ENCODE measurements around the gene CPE. TPM values are rescaled to one million over a fixed set of nuclear protein-coding genes. Genes with fewer than 3 reads are reported as not detected.
A peak's percentile ranks its signal among the peaks of the same experiment; 100 is the strongest.

Gene CPE
- total and polyA plus RNA-seq, 2 donors (not counting 3 experiments of a cell fraction or from before 2014, with no cell fraction given), result 2.7 to 9.2 TPM

DNA sequence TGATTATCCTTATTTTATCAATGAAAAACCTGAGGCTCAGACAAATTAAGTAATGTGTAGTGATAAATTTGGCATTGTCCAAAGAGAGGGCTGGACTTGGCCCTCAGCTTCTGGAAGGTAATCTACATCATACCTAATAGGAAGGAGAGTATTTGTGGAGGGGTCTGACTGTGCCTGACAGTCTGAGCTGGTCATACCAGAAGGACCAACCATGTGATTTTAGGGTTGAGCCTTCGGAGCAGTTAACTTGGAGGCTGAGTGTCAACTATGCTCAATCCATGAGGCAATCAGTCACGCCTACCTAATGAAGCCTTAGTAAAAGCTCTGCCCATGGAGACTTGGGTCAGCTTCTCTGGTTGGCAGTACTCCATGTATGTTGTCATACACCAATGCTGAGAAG lies 136.4 kb downstream of the CPE start:
- peak overlapping the region; percentile 24 for H3K27ac ChIP-seq (ENCODE audit: insufficient read depth, low read depth, low read length)
- dilution Hi-C loops (cut with MboI; ENCODE audit: extremely low pct_ligation_motif_present, low sequenced_read_pairs), result no loop called here
- DNase-seq (ENCODE audit: low read depth, low spot score) (no peak), FAIRE-seq (no peak)
- H3K4me3 ChIP-seq (replicated peaks in 1 of 3; ENCODE audit: insufficient read depth in 1 of 3, low read depth in 1 of 3, low read length in 3 of 3), result no peak overlapping the region
- intact Hi-C loops (cut with micrococcal nuclease), result no loop called here
- H3K9me1 ChIP-seq (replicated peaks; ENCODE audit: control insufficient read depth, extremely low read depth, insufficient read depth, low read length), result no peaks in the 10 kb centered on the region
- H3K4me2 ChIP-seq (ENCODE audit: insufficient read depth, low read length), result peak overlapping the region; percentile 62
- no TSS peak for BruUV-seq (replicated peaks)
- TF ChIP-seq POLR2AphosphoS5 (IDR thresholded peaks at IDR 0.05; ENCODE audit: insufficient read depth, low read depth, low read length) (no peak), GATA2 (IDR thresholded peaks at IDR 0.05; ENCODE audit: insufficient read depth, insufficient read length, low read depth, low read length) (no peak), MAX (IDR thresholded peaks at IDR 0.05; ENCODE audit: insufficient read depth, insufficient read length) (no peak), EZH2 (IDR thresholded peaks at IDR 0.05; ENCODE audit: borderline replicate concordance, low read depth, low read length, severe bottlenecking) (no peak), FOS (IDR thresholded peaks at IDR 0.05; ENCODE audit: borderline replicate concordance, insufficient read depth, low read length) (no peak), POLR2A (IDR thresholded peaks at IDR 0.05; ENCODE audit: low read depth, low read length) (no peak), MYC (IDR thresholded peaks at IDR 0.05; ENCODE audit: low read depth, low read length) (no peak), JUN (IDR thresholded peaks at IDR 0.05; ENCODE audit: borderline replicate concordance, insufficient read depth, insufficient read length, low read depth) (no peak)
- TF ChIP-seq, protein P1, sequence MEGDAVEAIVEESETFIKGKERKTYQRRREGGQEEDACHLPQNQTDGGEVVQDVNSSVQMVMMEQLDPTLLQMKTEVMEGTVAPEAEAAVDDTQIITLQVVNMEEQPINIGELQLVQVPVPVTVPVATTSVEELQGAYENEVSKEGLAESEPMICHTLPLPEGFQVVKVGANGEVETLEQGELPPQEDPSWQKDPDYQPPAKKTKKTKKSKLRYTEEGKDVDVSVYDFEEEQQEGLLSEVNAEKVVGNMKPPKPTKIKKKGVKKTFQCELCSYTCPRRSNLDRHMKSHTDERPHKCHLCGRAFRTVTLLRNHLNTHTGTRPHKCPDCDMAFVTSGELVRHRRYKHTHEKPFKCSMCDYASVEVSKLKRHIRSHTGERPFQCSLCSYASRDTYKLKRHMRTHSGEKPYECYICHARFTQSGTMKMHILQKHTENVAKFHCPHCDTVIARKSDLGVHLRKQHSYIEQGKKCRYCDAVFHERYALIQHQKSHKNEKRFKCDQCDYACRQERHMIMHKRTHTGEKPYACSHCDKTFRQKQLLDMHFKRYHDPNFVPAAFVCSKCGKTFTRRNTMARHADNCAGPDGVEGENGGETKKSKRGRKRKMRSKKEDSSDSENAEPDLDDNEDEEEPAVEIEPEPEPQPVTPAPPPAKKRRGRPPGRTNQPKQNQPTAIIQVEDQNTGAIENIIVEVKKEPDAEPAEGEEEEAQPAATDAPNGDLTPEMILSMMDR (IDR thresholded peaks at IDR 0.05; ENCODE audit: extremely low read depth in 1 of 2, insufficient read depth in 1 of 2, low read depth in 1 of 2, low read length in 2 of 2), result no peak
- H3K9me3 ChIP-seq (replicated peaks; ENCODE audit: control insufficient read depth, insufficient read depth, low read length), result no peaks in the 10 kb centered on the region
- H3K9ac ChIP-seq (replicated peaks; ENCODE audit: extremely low read depth, insufficient read depth, low read length), result no peak overlapping the region
- CTCF ChIA-PET, result interaction anchor here (1.0 to 2.9 kb wide), 7 partner anchors 12 to 651 kb away, joined by 3 to 23 read pairs (median 5); no protein-coding TSS in a partner anchor
- POLR2A ChIA-PET, result no interaction called here
- no peaks in the 10 kb centered on the region for H3K36me3 ChIP-seq (ENCODE audit: control insufficient read depth in 2 of 2, extremely low read depth in 1 of 2, insufficient read depth in 2 of 2, low read length in 2 of 2)
- H3K27me3 ChIP-seq (ENCODE audit: control insufficient read depth in 2 of 2, insufficient read depth in 2 of 2, low read length in 2 of 2), result no peaks in the 10 kb centered on the region
- no peak overlapping the region for H2AFZ ChIP-seq (ENCODE audit: low read depth, low read length)
- no peaks in the 10 kb centered on the region for H4K20me1 ChIP-seq (replicated peaks; ENCODE audit: control insufficient read depth, extremely low read depth, insufficient read depth, low read length)
- no peaks in the 10 kb centered on the region for H3K79me2 ChIP-seq (ENCODE audit: control insufficient read depth, insufficient read depth, low read length)
- H3K4me1 ChIP-seq (ENCODE audit: control insufficient read depth, extremely low read depth, insufficient read depth, low read length), result peaks cover 20% of the 10 kb centered on the region

All from endothelial cell of umbilical vein (primary cell).